Caco-2 (cell line): ENCODE measurements around the gene VAMP2. TPM values are rescaled to one million over a fixed set of nuclear protein-coding genes. Genes with fewer than 3 reads are reported as not detected.

Experiments
- BruUV-seq: library from RNA; stranded (reverse); fragments of 400-500 nt; replicated peaks from 2 replicates; lab custom pipeline; 2021; lab: Mats Ljungman, UMichigan
- CTCF ChIA-PET: fragments of 300-600 bp; sonication (Branson Sonifier 250); formaldehyde crosslinking; loops from one replicate; lab custom pipeline; 2022; ENCODE audit warnings: antibody characterized with exemption; lab: Charles Lee
- POLR2A ChIA-PET: fragments of 300-600 bp; sonication (Branson Sonifier 250); formaldehyde crosslinking; loops from one replicate; lab custom pipeline; 2022; ENCODE audit warnings: antibody characterized with exemption; lab: Charles Lee
- DNase-seq, 2 experiments: peaks; one replicate each; pipeline versions ENCODE4 v3.0.0 to v3.0.0-alpha.2; 2020 to 2022
- H3K27me3 ChIP-seq: replicated peaks from 2 replicates; pipeline ENCODE4 v1.6.0; 2011; ENCODE audit warnings: low read length; ENCODE audit not compliant: control insufficient read depth, insufficient read depth
- H3K36me3 ChIP-seq: 2 replicates; pipeline ENCODE4 v1.5.1; 2011; ENCODE audit warnings: low read length; ENCODE audit not compliant: control insufficient read depth, insufficient read depth
- H3K4me1 ChIP-seq: fragments of 250-450 bp; sonication (Bioruptor Pico); 2 replicates; pipeline ENCODE4 v1.5.1; 2020; ENCODE audit warnings: mild to moderate bottlenecking
- H3K4me3 ChIP-seq: 2 replicates; pipeline ENCODE4 v1.5.1; 2011; ENCODE audit warnings: low read depth, mild to moderate bottlenecking, control low read depth, low read length
- H3K9me3 ChIP-seq: fragments of 250-450 bp; sonication (Bioruptor Pico); 2 replicates; pipeline ENCODE4 v1.5.1; 2020; ENCODE audit warnings: mild to moderate bottlenecking, moderate library complexity
- H3K27ac Mint-ChIP-seq: one replicate; pipeline ENCODE4 v1.8.0; 2022; ENCODE audit warnings: mixed read lengths; ENCODE audit not compliant: unreplicated experiment
- H3K27me3 Mint-ChIP-seq: one replicate; pipeline ENCODE4 v1.8.0; 2022; ENCODE audit warnings: mixed read lengths; ENCODE audit not compliant: insufficient read depth, unreplicated experiment
- H3K36me3 Mint-ChIP-seq: one replicate; pipeline ENCODE4 v1.8.0; 2022; ENCODE audit warnings: mild to moderate bottlenecking, mixed read lengths; ENCODE audit not compliant: insufficient read depth, unreplicated experiment
- H3K4me1 Mint-ChIP-seq: one replicate; pipeline ENCODE4 v1.8.0; 2022; ENCODE audit warnings: low read depth, mixed read lengths; ENCODE audit not compliant: unreplicated experiment
- H3K4me3 Mint-ChIP-seq: one replicate; pipeline ENCODE4 v1.8.0; 2022; ENCODE audit warnings: mild to moderate bottlenecking, moderate library complexity, mixed read lengths; ENCODE audit not compliant: unreplicated experiment
- H3K9me3 Mint-ChIP-seq: one replicate; pipeline ENCODE4 v1.8.0; 2022; ENCODE audit warnings: mixed read lengths; ENCODE audit not compliant: unreplicated experiment
- CTCF ChIP-seq, 2 experiments: fragments of 200-600 bp in 1 of 2; IDR thresholded peaks; 1 replicate in 1 of 2; 2 replicates in 1 of 2; pipeline versions ENCODE4 v1.5.1 to v1.8.0; 2011 to 2022; ENCODE audit warnings: antibody characterized with exemption in 1 of 2, control low read depth in 1 of 2, inconsistent platforms in 1 of 2, low read depth in 1 of 2, low read length in 1 of 2, mild to moderate bottlenecking in 1 of 2, moderate library complexity in 1 of 2; ENCODE audit not compliant: insufficient read depth in 1 of 2, severe bottlenecking in 1 of 2, unreplicated experiment in 1 of 2
- intact Hi-C: fragments of 100-400 bp; cut with micrococcal nuclease; formaldehyde crosslinking; loops from one replicate; pipeline ENCODE4 v1.10.0; 2022; ENCODE audit not compliant: unreplicated experiment
- total RNA-seq: library from RNA; stranded (reverse); gene quantifications from 2 replicates; pipeline ENCODE4 v1.2.3, GENCODE V29; 2022

Gene VAMP2
- total RNA-seq, 1 experiment from 2014 or later: 10.5 TPM

GRCh38 chr17:8148560-8148959, 14.2 kb downstream of the VAMP2 start:
- H3K9me3 ChIP-seq: no peaks in the 10 kb centered on the region
- no peaks in the 10 kb centered on the region for H3K9me3 Mint-ChIP-seq
- intact Hi-C loops: no loop called here
- no peak overlapping the region for H3K4me3 ChIP-seq
- no peaks in the 10 kb centered on the region for H3K36me3 ChIP-seq
- peaks cover 7% of the 10 kb centered on the region for H3K4me1 ChIP-seq
- no peak overlapping the region for H3K4me3 Mint-ChIP-seq
- ChIA-PET POLR2A (no interaction called here), CTCF (no interaction called here)
- H3K36me3 Mint-ChIP-seq: peaks cover 18% of the 10 kb centered on the region
- H3K4me1 Mint-ChIP-seq: peaks cover 7% of the 10 kb centered on the region
- H3K27me3 Mint-ChIP-seq: no peaks in the 10 kb centered on the region
- BruUV-seq: no TSS peak
- TF ChIP-seq CTCF (IDR thresholded peaks at IDR 0.05; ENCODE audit: insufficient read depth in 1 of 2, low read depth in 1 of 2, low read length in 1 of 2, severe bottlenecking in 1 of 2, unreplicated experiment in 1 of 2): no peak
- DNase-seq: no peak
- no peaks in the 10 kb centered on the region for H3K27me3 ChIP-seq
- no peak overlapping the region for H3K27ac Mint-ChIP-seq

- TF ChIP-seq CTCF (IDR thresholded peaks at IDR 0.05; ENCODE audit: insufficient read depth in 1 of 2, low read depth in 1 of 2, low read length in 1 of 2, severe bottlenecking in 1 of 2, unreplicated experiment in 1 of 2): no peak
- POLR2A ChIA-PET: no interaction called here
- BruUV-seq: no TSS peak
- Mint-ChIP-seq H3K4me1 (peaks cover under 1% of the 10 kb centered on the region), H3K27me3 (no peaks in the 10 kb centered on the region), H3K9me3 (no peaks in the 10 kb centered on the region), H3K36me3 (peaks cover 17% of the 10 kb centered on the region), H3K4me3 (no peak overlapping the region), H3K27ac (no peak overlapping the region)
- CTCF ChIA-PET: no interaction called here
- H3K27me3 ChIP-seq: no peaks in the 10 kb centered on the region
- H3K4me1 ChIP-seq: peaks cover 4% of the 10 kb centered on the region
- no peak overlapping the region for H3K4me3 ChIP-seq
- H3K9me3 ChIP-seq: no peaks in the 10 kb centered on the region
- no peak for DNase-seq
- no peaks in the 10 kb centered on the region for H3K36me3 ChIP-seq
- intact Hi-C loops: no loop called here
Measured at GRCh38 chr17:8147805-8148404, 14.8 kb downstream of the VAMP2 start.

- Mint-ChIP-seq H3K4me1 (no peaks in the 10 kb centered on the region), H3K36me3 (peaks cover 17% of the 10 kb centered on the region), H3K27ac (no peak overlapping the region), H3K9me3 (no peaks in the 10 kb centered on the region), H3K4me3 (no peak overlapping the region), H3K27me3 (no peaks in the 10 kb centered on the region)
- H3K36me3 ChIP-seq: no peaks in the 10 kb centered on the region
- BruUV-seq: no TSS peak
- no peaks in the 10 kb centered on the region for H3K27me3 ChIP-seq
- ChIA-PET POLR2A (no interaction called here), CTCF (no interaction called here)
- H3K4me3 ChIP-seq: no peak overlapping the region
- no peaks in the 10 kb centered on the region for H3K9me3 ChIP-seq
- DNase-seq: no peak
- H3K4me1 ChIP-seq: no peaks in the 10 kb centered on the region
- TF ChIP-seq CTCF (IDR thresholded peaks at IDR 0.05; ENCODE audit: insufficient read depth in 1 of 2, low read depth in 1 of 2, low read length in 1 of 2, severe bottlenecking in 1 of 2, unreplicated experiment in 1 of 2): no peak
- intact Hi-C loops: no loop called here
Measured at GRCh38 chr17:8147141-8147804, 15.5 kb downstream of the VAMP2 start.
